A549 (cell line): Measurements from ENCODE around the gene OVCH2.

Experiments
- EP300 ChIP-seq, 2 experiments: fragments of >200 bp; sonication (Bioruptor Twin); formaldehyde crosslinking; IDR thresholded peaks; 2 replicates in 1 of 2; 3 replicates in 1 of 2; pipeline ENCODE4 v1.6.1; 2016 to 2017
- KDM5A ChIP-seq: fragments of 200-600 bp; sonication (generic); IDR thresholded peaks from 2 replicates; pipeline ENCODE4 v1.6.1; 2016; ENCODE audit warnings: antibody characterized with exemption, mild to moderate bottlenecking
- RFX5 ChIP-seq: fragments of 450-650 bp; IDR thresholded peaks from 2 replicates; pipeline ENCODE4 v1.7.1; 2014; ENCODE audit warnings: antibody characterized with exemption, mild to moderate bottlenecking, moderate library complexity
- TF ChIP-seq, protein P1 (sequence below): fragments of >200 bp; sonication (Bioruptor Twin); formaldehyde crosslinking; IDR thresholded peaks from 3 replicates; pipeline ENCODE4 v1.5.1; 2016

DNA sequence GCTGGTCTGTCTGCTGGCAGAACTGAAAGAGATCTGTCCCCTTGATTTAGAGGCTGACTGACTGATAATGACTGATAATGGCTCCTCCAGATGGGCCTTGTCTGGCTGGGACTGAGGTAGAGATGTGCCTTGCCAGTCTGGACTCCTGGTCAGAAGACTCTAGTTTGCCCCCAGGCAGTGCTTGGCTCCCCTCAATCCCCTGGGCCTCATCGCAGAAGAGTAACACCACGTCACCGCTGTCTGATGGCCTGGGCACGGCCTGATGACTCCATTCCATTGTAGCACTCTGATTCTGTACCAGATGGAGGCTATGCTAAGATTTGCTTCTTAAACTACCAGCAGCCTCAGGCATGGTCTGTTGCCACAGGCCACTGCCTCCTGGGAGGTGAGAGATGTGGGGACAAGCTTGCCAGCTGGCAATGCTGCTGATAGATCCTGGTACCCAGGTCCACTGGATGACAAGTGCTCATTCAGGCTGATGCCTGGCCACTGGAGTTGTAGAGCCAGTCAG lies 52.0 kb downstream of the OVCH2 start:
- TF ChIP-seq, protein P1, sequence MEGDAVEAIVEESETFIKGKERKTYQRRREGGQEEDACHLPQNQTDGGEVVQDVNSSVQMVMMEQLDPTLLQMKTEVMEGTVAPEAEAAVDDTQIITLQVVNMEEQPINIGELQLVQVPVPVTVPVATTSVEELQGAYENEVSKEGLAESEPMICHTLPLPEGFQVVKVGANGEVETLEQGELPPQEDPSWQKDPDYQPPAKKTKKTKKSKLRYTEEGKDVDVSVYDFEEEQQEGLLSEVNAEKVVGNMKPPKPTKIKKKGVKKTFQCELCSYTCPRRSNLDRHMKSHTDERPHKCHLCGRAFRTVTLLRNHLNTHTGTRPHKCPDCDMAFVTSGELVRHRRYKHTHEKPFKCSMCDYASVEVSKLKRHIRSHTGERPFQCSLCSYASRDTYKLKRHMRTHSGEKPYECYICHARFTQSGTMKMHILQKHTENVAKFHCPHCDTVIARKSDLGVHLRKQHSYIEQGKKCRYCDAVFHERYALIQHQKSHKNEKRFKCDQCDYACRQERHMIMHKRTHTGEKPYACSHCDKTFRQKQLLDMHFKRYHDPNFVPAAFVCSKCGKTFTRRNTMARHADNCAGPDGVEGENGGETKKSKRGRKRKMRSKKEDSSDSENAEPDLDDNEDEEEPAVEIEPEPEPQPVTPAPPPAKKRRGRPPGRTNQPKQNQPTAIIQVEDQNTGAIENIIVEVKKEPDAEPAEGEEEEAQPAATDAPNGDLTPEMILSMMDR: no peak
- no peak for TF ChIP-seq KDM5A
- TF ChIP-seq RFX5: no peak
- no peak for TF ChIP-seq EP300 (IDR thresholded peaks at IDR 0.05)
